NCI-H524 (cell line): ENCODE data around the gene RNF207.

ENCODE experiments used
- DNase-seq, 2 experiments: peaks; one replicate each; lab custom pipeline; 2025; lab: John Stamatoyannopoulos, UW

The RNF207 gene

DNA sequence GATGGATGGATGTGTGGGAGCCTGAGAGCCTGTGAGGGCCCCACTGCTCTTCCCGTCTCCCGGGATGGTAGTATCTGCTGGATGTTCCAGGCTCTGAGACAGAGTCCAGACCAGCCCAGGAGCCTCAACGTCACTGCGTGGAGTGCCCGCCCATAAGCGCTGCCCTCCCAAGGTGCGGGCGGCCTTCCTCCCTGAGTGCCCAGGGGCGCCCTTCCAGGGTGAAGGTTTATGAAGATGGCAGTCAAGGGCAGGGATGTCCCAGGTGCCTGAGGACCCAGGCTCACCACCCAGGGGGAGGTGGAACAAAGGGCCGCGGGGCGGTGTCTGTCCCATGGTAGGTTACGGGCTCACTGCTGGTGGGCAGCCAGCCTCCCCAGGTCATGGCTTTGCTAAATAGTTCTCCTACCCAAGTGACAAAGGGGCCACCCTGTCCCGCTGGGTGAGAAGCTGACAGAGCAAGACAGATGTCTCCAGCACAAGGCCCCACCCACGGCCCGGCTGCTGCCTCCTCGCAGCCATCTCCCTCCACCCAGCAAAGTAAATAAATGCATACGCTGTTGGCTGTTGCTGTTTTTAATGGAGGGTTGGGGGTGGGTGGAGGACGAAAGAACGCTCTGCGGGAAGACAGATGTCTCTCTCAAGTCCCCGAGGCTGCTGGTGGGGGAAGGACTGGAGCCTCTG is 63.9 kb downstream of the RNF207 start:
- DNase-seq: peak; percentile 83 to 88

DNA sequence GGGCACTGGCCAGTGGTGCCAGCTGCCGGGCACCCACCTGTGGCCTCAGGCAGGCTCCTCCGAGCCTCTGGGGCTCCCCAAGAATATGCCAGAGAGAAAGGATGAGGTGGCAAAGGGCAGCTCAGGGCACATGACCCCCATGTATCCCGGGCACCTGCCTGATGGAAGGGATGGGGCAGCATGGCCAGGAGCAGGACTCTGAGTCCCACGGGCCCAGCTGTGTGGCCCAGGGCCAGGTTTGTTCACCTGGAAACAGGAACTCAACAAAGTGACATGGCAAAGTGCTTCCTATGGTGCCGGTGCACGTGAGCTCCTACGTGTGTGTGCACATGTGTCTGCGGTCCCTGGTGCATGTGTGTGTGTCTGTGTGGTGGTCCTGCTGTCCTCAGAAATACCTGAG is 64.5 kb downstream of the RNF207 start:
- DNase-seq: no peak
